GM23338 (cell line): ENCODE data around the gene NDUFA12.

ENCODE experiments used
- CREB1 ChIP-seq: fragments of 250-450 bp; sonication (Bioruptor Pico); IDR thresholded peaks from 2 replicates; pipeline ENCODE4 v1.5.0; 2020; ENCODE audit warnings: low read depth, mild to moderate bottlenecking, moderate library complexity
- CTCF ChIP-seq, 2 experiments: fragments of 200-600 bp in 1 of 2; sonication (generic) in 1 of 2; conservative IDR thresholded peaks; 2 replicates each; pipeline versions ENCODE4 v1.5.1 to v1.6.1; 2016 to 2017; ENCODE audit warnings: antibody characterized with exemption in 2 of 2, low read depth in 2 of 2, mild to moderate bottlenecking in 2 of 2, moderate library complexity in 1 of 2
- EZH2phosphoT487 ChIP-seq: fragments of 200-600 bp; sonication (generic); IDR thresholded peaks from one replicate; pipeline ENCODE4 v1.8.1; 2018; ENCODE audit warnings: antibody characterized with exemption; ENCODE audit not compliant: unreplicated experiment
- JUNB ChIP-seq: IDR thresholded peaks from one replicate; pipeline ENCODE4 v1.6.1; 2016; ENCODE audit warnings: antibody characterized with exemption; ENCODE audit not compliant: unreplicated experiment
- POLR2AphosphoS5 ChIP-seq: IDR thresholded peaks from 2 replicates; pipeline ENCODE4 v1.6.1; 2016; ENCODE audit warnings: antibody characterized with exemption, low read depth
- STAT1 ChIP-seq: IDR thresholded peaks from one replicate; pipeline ENCODE4 v1.6.1; 2016; ENCODE audit warnings: antibody characterized with exemption; ENCODE audit not compliant: unreplicated experiment

DNA sequence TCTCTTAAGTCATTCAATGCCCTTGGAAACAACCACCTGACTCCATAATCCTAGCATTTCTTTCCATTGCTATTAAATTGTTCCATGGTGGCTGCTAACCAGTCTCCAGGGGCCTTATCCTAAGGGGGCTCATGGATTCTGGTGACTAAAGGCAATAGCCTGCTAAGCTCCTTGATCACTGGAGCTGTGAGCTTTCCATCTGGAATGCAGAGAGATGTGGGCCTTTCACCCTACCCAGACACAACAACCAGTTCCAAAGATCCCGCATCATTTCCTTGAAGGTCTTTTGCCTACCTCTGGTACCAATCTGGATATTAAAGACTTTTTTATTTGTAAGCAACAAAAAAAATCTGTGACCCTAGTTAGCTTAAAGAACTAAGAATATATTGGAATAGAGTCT is 32.9 kb downstream of the NDUFA12 start:
- no peak for TF ChIP-seq CREB1 (CRISPR knock-in tag)
- no peak for TF ChIP-seq CTCF (conservative IDR thresholded peaks at IDR 0.05; ENCODE audit: low read depth in 2 of 2)
- TF ChIP-seq JUNB: no peak
- no peak for TF ChIP-seq POLR2AphosphoS5
- no peak for TF ChIP-seq EZH2phosphoT487
- no peak for TF ChIP-seq STAT1
